LNCaP clone FGC (cell line): ENCODE data around the gene UTF1.

Experiments
- DNase-seq: peaks from one replicate; pipeline ENCODE4 v3.0.0-alpha.2; 2011; ENCODE audit warnings: low read depth
- H3K4me3 ChIP-seq: 2 replicates; pipeline ENCODE4 v1.5.1; 2011; ENCODE audit warnings: mild to moderate bottlenecking, low read depth, low read length, control low read depth
- TF ChIP-seq, protein P1 (sequence below): IDR thresholded peaks from 2 replicates; pipeline ENCODE4 v1.5.1; 2012; ENCODE audit warnings: mild to moderate bottlenecking; ENCODE audit not compliant: control insufficient read depth, insufficient read depth; ENCODE audit errors: extremely low read depth

The UTF1 gene

DNA sequence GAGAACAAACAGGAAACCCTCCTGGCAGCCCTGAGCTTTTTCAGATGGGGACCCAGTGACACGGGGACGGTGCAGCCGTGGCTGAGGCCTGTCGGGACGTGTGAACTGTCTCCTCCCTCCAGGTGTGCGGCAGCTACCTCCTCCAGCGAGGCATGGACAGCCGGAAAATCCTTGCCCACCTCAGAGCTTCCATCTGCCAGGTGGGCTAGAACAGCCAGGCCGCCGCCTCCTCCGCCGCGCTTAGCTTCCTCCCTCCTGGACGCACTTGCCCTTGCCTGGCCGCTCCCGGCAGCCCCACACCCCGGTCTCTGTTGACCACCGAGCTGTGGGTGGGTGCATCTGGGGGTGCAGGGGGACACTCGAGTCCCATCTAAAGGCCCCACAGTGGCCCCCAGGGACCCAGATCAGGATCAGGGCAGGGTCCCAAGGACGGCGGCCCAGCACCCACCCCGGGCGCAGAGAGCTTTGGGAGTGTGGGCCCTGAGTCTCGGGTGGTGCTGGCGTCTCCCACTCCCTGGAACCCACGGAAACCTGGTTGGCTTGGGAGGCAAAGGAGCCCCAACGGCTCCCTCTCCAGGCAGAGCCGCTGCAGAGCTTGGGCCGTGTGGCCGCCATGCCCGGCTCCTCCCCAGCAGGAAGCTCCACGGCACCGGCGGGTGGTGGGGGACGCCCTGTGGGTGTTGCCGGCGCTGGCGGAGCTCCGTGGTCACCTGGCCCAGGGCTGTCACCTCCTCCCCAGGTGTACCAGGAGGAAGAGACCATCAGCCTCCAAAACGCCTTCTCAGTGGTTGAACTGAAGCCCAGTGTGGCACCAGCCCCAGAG, 32.9 kb upstream of the UTF1 start:
- no peak overlapping the region for H3K4me3 ChIP-seq
- no peak for DNase-seq
- TF ChIP-seq, protein P1, sequence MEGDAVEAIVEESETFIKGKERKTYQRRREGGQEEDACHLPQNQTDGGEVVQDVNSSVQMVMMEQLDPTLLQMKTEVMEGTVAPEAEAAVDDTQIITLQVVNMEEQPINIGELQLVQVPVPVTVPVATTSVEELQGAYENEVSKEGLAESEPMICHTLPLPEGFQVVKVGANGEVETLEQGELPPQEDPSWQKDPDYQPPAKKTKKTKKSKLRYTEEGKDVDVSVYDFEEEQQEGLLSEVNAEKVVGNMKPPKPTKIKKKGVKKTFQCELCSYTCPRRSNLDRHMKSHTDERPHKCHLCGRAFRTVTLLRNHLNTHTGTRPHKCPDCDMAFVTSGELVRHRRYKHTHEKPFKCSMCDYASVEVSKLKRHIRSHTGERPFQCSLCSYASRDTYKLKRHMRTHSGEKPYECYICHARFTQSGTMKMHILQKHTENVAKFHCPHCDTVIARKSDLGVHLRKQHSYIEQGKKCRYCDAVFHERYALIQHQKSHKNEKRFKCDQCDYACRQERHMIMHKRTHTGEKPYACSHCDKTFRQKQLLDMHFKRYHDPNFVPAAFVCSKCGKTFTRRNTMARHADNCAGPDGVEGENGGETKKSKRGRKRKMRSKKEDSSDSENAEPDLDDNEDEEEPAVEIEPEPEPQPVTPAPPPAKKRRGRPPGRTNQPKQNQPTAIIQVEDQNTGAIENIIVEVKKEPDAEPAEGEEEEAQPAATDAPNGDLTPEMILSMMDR = no peak

DNA sequence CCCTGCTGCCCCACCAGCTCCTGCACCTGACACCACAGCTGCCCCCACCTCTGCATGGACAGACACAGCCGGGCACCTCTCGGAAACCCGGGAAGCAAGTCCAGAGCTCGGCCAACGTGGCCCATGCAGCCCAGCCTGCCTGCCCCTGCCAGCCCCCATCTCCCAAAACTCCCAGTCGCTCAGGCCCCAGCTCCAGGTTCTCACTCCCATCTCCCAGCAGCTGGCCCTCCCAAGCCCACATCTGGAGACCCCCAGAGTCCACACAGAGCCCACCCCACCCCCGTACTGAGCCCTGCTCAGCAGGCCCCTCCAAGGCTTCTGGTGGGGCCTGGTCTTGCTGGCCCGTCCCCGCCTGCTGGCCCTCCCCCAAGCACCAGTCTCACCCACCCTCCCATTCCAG, 32.2 kb upstream of the UTF1 start:
- TF ChIP-seq, protein P1 = no peak
- H3K4me3 ChIP-seq = no peak overlapping the region
- DNase-seq = no peak

DNA sequence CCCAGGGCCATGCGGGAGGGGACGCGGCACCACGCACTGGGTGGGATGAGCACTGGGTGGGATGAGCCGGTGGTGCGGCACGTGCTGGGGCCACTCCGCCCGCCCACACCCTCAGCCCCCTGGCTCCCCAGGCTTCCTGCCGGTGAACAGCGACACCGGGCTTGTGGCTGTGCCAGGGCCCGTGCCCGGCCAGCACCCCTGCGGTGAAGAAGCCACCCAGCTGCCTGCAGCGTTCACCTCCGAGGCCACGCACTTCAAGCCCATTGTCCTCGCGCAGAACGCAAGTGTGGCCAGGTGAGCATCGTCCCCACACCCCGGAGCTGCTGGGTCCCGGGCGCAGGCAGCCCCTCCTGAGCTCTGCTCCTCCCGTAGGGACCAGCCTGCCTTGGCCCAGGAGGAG, 31.8 kb upstream of the UTF1 start:
- TF ChIP-seq, protein P1 = no peak
- DNase-seq = no peak
- no peak overlapping the region for H3K4me3 ChIP-seq

DNA sequence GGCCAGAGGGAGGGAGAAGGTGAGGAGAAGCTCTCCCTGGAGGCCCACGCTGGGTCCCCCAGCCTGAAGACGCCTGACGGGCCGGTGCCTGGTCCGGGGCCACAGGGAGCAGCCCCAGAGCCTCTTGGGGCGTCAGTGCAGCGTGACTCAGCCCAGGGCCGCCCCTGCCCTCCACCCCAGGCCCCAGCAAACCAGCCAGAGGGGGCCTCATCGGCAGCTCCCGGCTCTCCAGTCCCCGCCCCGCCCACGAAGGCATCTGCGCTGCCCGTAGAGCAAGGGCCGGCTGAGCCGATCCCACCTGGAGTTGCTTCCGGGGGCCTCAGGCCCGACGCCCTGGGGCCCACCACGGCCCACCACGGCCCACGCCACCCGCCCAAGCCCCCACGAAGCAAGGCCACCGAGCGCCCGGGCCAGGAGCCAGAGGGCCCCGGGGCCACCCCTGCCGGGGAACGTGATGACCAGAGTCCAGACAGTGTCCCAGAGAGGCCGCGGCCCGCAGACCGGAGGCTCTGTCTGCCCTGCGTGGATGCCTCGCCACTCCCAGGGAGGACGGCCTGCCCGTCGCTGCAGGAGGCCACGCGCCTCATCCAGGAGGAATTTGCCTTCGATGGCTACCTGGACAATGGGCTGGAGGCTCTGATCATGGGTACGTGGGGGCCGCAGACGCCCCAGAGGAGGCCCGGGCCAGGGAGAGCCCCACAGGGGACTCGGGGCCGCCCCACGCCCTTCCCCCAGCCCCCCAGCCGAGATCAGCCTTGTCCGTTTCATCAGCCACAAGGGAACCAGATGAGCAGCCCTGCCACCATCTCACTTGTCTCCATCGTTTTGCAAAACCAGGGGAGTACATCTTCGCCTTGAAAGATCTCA, 31.2 kb upstream of the UTF1 start:
- TF ChIP-seq, protein P1 = no peak
- DNase-seq = no peak
- no peak overlapping the region for H3K4me3 ChIP-seq

- no peak overlapping the region for H3K4me3 ChIP-seq
- TF ChIP-seq, protein P1 = no peak
- DNase-seq = no peak
Observed at GRCh38 chr10:133199488-133199885, 30.5 kb upstream of the UTF1 start.

- TF ChIP-seq, protein P1 = no peak
- DNase-seq = no peak
- no peak overlapping the region for H3K4me3 ChIP-seq
Observed at GRCh38 chr10:133199992-133200611, 29.9 kb upstream of the UTF1 start.
